Neural crest cell (in vitro differentiated cells): Measurements from ENCODE around the gene CDKN1A. TPM values are rescaled to one million over a fixed set of nuclear protein-coding genes. Genes with fewer than 3 reads are reported as not detected.

Experiments
- DNase-seq: peaks from one replicate; pipeline ENCODE4 v3.0.0; 2021; ENCODE audit warnings: low read depth, mixed read lengths, low spot score
- H3K27ac Mint-ChIP-seq: one replicate; pipeline ENCODE4 v1.8.0; 2021; ENCODE audit warnings: mild to moderate bottlenecking, mixed read lengths; ENCODE audit not compliant: unreplicated experiment
- H3K27me3 Mint-ChIP-seq: 2 replicates; pipeline ENCODE4 v1.8.0; 2021; ENCODE audit warnings: low read depth, mild to moderate bottlenecking, mixed read lengths
- H3K36me3 Mint-ChIP-seq: 2 replicates; pipeline ENCODE4 v1.8.0; 2021; ENCODE audit warnings: low read depth, mild to moderate bottlenecking, mixed read lengths
- H3K4me1 Mint-ChIP-seq: 2 replicates; pipeline ENCODE4 v1.8.0; 2021; ENCODE audit warnings: mixed read lengths
- H3K4me3 Mint-ChIP-seq: one replicate; pipeline ENCODE4 v1.8.0; 2021; ENCODE audit warnings: mild to moderate bottlenecking, mixed read lengths
- H3K9me3 Mint-ChIP-seq: 2 replicates; pipeline ENCODE4 v1.8.0; 2021; ENCODE audit warnings: mixed read lengths
- CTCF ChIP-seq: fragments of 200-600 bp; sonication (generic); conservative IDR thresholded peaks from 2 replicates; pipeline ENCODE4 v1.5.0; 2021; ENCODE audit warnings: antibody characterized with exemption, mild to moderate bottlenecking
- total RNA-seq: library from RNA; stranded (reverse); gene quantifications from 2 replicates; pipeline ENCODE4 v1.2.1, GENCODE V29; 2021

The CDKN1A gene
- total RNA-seq, 1 donor from 2014 or later, result 12.5 TPM

DNA sequence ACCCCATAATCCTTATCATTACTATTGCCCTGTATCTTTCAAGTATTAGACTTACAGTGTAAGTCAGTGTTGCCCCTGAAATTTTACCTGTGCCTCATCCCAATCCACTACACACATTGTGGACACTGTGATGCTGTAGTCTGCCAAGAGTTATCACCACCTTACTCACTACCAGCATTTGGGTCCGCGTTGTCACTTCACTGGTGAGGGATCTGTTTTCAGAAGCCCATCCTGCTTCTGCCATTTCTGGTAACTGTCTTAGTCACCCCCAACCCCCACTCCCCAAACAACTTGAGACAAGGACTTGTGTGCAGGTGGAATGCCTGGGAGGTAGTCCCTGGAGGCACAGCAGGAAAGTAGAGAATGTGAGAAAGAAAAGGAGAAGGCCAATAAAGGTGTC lies 13.1 kb downstream of the CDKN1A start:
- Mint-ChIP-seq H3K36me3 (no peaks in the 10 kb centered on the region), H3K9me3 (no peaks in the 10 kb centered on the region), H3K27me3 (peaks cover 3% of the 10 kb centered on the region), H3K4me1 (no peaks in the 10 kb centered on the region), H3K27ac (no peak overlapping the region), H3K4me3 (no peak overlapping the region)
- no peak for TF ChIP-seq CTCF
- no peak for DNase-seq

DNA sequence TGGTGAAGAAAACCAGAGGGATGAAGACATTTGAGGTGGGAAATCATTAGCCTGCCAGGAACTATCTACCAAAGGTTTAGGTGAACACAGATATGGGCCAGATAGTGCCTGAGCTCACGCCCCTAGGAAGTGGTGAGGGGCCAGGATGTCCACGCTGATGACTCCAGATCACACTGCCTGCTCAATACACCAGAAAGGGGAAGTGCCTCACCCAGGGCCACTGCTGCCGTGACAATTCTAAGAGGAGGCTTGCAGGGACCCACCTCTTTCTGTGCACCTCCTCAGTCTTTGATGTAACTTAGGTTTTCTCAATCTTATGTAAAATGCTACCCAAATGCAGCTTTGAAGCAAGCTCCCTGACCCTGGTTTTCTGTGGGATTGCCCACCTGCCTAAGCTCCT lies 13.7 kb downstream of the CDKN1A start:
- Mint-ChIP-seq H3K27ac (no peak overlapping the region), H3K9me3 (peaks cover 2% of the 10 kb centered on the region), H3K36me3 (no peaks in the 10 kb centered on the region), H3K27me3 (peaks cover 3% of the 10 kb centered on the region), H3K4me3 (no peak overlapping the region), H3K4me1 (no peaks in the 10 kb centered on the region)
- TF ChIP-seq CTCF, result no peak
- DNase-seq, result no peak

DNA sequence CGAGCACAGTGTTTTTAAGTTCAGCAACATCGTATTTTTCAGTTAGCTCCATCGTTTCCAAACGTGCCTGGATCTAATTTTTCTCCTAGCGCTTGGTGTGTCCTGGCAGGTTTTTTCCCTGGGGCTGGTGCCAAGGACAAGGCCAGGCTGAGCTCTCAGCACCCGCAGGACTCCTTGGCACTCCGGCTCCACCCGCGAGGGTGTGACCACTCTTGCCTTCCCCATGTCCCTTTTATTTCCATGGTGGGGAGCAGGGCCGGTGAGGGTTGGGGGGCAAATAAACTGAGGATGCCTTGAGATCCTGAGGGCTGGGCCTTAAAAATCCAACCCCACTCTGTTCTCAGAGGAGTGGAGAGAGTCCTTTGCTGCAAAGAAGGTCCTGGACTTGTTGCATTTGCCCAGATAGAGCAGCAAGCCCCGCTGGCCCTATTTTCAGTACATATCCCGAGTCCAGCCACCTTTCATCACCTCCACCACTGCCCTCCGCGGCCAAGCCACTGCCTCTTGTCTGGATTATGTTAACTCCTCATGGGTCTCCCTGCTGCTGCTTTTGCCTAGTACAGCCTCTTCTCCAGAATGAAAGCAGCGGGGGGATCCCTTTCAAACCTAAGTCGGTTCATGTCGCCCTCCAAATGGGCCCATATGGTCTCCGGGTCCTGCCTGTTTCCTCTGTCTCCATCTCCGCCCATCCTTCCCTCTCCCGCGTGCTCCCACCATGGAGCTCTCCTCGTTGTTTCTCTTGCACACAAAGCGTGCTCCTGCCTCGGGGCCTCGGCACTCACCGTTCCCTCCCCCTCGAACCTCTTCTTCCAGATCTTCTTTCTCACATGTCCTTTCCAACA lies 14.6 kb downstream of the CDKN1A start:
- Mint-ChIP-seq H3K36me3 (no peaks in the 10 kb centered on the region), H3K27ac (no peak overlapping the region), H3K9me3 (peaks cover 2% of the 10 kb centered on the region), H3K4me1 (no peaks in the 10 kb centered on the region), H3K27me3 (peaks cover 3% of the 10 kb centered on the region), H3K4me3 (no peak overlapping the region)
- TF ChIP-seq CTCF, result no peak
- no peak for DNase-seq

- peaks cover 2% of the 10 kb centered on the region for H3K9me3 Mint-ChIP-seq
- no peak for TF ChIP-seq CTCF
- H3K36me3 Mint-ChIP-seq, result no peaks in the 10 kb centered on the region
- H3K4me1 Mint-ChIP-seq, result no peaks in the 10 kb centered on the region
- no peak overlapping the region for H3K4me3 Mint-ChIP-seq
- no peaks in the 10 kb centered on the region for H3K27me3 Mint-ChIP-seq
- no peak for DNase-seq
- no peak overlapping the region for H3K27ac Mint-ChIP-seq
Observed at GRCh38 chr6:36694616-36695015, 16.1 kb downstream of the CDKN1A start.

DNA sequence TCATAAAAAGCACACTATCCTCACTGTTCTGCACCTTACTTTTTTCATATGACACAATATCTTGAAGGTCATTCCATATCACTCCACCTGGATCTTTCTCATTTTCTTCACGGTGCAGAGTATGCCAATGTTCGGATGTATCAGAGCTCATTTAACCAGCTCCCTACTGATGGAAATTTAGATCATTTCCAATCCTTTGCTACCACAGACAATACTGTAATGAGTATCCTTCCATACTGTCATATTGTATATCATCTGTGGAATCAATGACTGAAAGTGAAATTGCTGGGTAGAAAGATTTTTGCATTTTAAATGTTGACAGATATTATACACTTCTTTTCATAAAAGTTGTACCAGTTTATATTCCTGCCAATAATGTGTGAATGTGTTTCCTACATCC lies 16.9 kb downstream of the CDKN1A start:
- H3K27me3 Mint-ChIP-seq, result no peaks in the 10 kb centered on the region
- no peak overlapping the region for H3K4me3 Mint-ChIP-seq
- no peak overlapping the region for H3K27ac Mint-ChIP-seq
- TF ChIP-seq CTCF, result no peak
- H3K36me3 Mint-ChIP-seq, result no peaks in the 10 kb centered on the region
- peaks cover 2% of the 10 kb centered on the region for H3K9me3 Mint-ChIP-seq
- H3K4me1 Mint-ChIP-seq, result no peaks in the 10 kb centered on the region
- DNase-seq, result no peak
